ENCODE results near the gene ENDOV.
A peak's percentile ranks its signal among the peaks of the same experiment; 100 is the strongest.

ENDOV gene

GRCh38 chr17:80472996-80473395 lies 58.0 kb downstream of the ENDOV start:
- no peak for DNase-seq

GRCh38 chr17:80473701-80474100 lies 58.7 kb downstream of the ENDOV start:
- DNase-seq, result no peak

- peak; percentile 61 for DNase-seq
Observed at GRCh38 chr17:80474231-80474960, 59.4 kb downstream of the ENDOV start.

- DNase-seq, result no peak
Observed at GRCh38 chr17:80474961-80475909, 60.3 kb downstream of the ENDOV start.

GRCh38 chr17:80475910-80476876 lies 61.2 kb downstream of the ENDOV start, which contains the start of gene NPTX1:
NPTX1 (minus strand) TSS chr17:80476607; CDS start chr17:80476446, 161 bp downstream.
- no peak for DNase-seq

GRCh38 chr17:80476877-80477646 lies 62.1 kb downstream of the ENDOV start:
- DNase-seq, result no peak

GRCh38 chr17:80477647-80478478 lies 62.9 kb downstream of the ENDOV start:
- no peak for DNase-seq

- no peak for DNase-seq
Observed at GRCh38 chr17:80478487-80479245, 63.7 kb downstream of the ENDOV start.

GRCh38 chr17:80479246-80479566 lies 64.2 kb downstream of the ENDOV start:
- no peak for DNase-seq

GRCh38 chr17:80480248-80480647 lies 65.3 kb downstream of the ENDOV start:
- no peak for DNase-seq

- DNase-seq, result no peak
Observed at GRCh38 chr17:80481284-80482057, 66.5 kb downstream of the ENDOV start.

- DNase-seq, result no peak
Observed at GRCh38 chr17:80482058-80482318, 67.0 kb downstream of the ENDOV start.

GRCh38 chr17:80482555-80483308 lies 67.8 kb downstream of the ENDOV start:
- no peak for DNase-seq

- DNase-seq, result no peak
Observed at GRCh38 chr17:80485846-80486245, 70.9 kb downstream of the ENDOV start.

- DNase-seq, result no peak
Observed at GRCh38 chr17:80486692-80487091, 71.7 kb downstream of the ENDOV start.

GRCh38 chr17:80487511-80487910 lies 72.5 kb downstream of the ENDOV start:
- DNase-seq, result no peak

All from MV-4-11 (cell line).